Measurements from ENCODE around the gene CACNA1C. TPM values are rescaled to one million over a fixed set of nuclear protein-coding genes. Genes with fewer than 3 reads are reported as not detected.

The CACNA1C gene
- total RNA-seq, 2 experiments from 2014 or later = 0.04 TPM

- ChIA-PET POLR2A (no interaction called here), CTCF (no interaction called here)
Observed at GRCh38 chr12:2628401-2628800, 575.6 kb downstream of the CACNA1C start.

GRCh38 chr12:2629051-2629450 lies 576.3 kb downstream of the CACNA1C start:
- ChIA-PET POLR2A (no interaction called here), CTCF (no interaction called here)

- ChIA-PET CTCF (no interaction called here), POLR2A (no interaction called here)
Observed at GRCh38 chr12:2631653-2632350, 579.0 kb downstream of the CACNA1C start.

- ChIA-PET CTCF (no interaction called here), POLR2A (no interaction called here)
Observed at GRCh38 chr12:2633176-2633824, 580.5 kb downstream of the CACNA1C start.

GRCh38 chr12:2633825-2634200 lies 581.0 kb downstream of the CACNA1C start:
- ChIA-PET CTCF (no interaction called here), POLR2A (no interaction called here)

GRCh38 chr12:2634471-2634870 lies 581.7 kb downstream of the CACNA1C start:
- POLR2A ChIA-PET = no interaction called here
- CTCF ChIA-PET = no interaction called here

- CTCF ChIA-PET = no interaction called here
- POLR2A ChIA-PET = no interaction called here
Observed at GRCh38 chr12:2636741-2637340, 584.1 kb downstream of the CACNA1C start.

GRCh38 chr12:2637371-2637770 lies 584.6 kb downstream of the CACNA1C start:
- POLR2A ChIA-PET = no interaction called here
- CTCF ChIA-PET = no interaction called here

GRCh38 chr12:2638273-2639019 lies 585.7 kb downstream of the CACNA1C start:
- ChIA-PET CTCF (no interaction called here), POLR2A (no interaction called here)

GRCh38 chr12:2639020-2639298 lies 586.2 kb downstream of the CACNA1C start:
- ChIA-PET CTCF (no interaction called here), POLR2A (no interaction called here)

- CTCF ChIA-PET = interaction anchor here (0.5 kb wide), 1 partner anchor 146 kb away, joined by 3 read pairs; no protein-coding TSS in a partner anchor
- POLR2A ChIA-PET = no interaction called here
Observed at GRCh38 chr12:2640281-2640680, 587.5 kb downstream of the CACNA1C start.

- CTCF ChIA-PET = no interaction called here
- POLR2A ChIA-PET = no interaction called here
Observed at GRCh38 chr12:2640709-2641108, 587.9 kb downstream of the CACNA1C start.

- POLR2A ChIA-PET = no interaction called here
- CTCF ChIA-PET = no interaction called here
Observed at GRCh38 chr12:2641207-2641606, 588.4 kb downstream of the CACNA1C start.

GRCh38 chr12:2641761-2642160 lies 589.0 kb downstream of the CACNA1C start:
- ChIA-PET POLR2A (no interaction called here), CTCF (no interaction called here)

GRCh38 chr12:2642176-2642892 lies 589.5 kb downstream of the CACNA1C start:
- ChIA-PET CTCF (no interaction called here), POLR2A (no interaction called here)

- ChIA-PET CTCF (no interaction called here), POLR2A (no interaction called here)
Observed at GRCh38 chr12:2642896-2643425, 590.2 kb downstream of the CACNA1C start.

- CTCF ChIA-PET = no interaction called here
- POLR2A ChIA-PET = no interaction called here
Observed at GRCh38 chr12:2643576-2644135, 590.9 kb downstream of the CACNA1C start.

- POLR2A ChIA-PET = no interaction called here
- CTCF ChIA-PET = no interaction called here
Observed at GRCh38 chr12:2644683-2645405, 592.1 kb downstream of the CACNA1C start.

- ChIA-PET CTCF (no interaction called here), POLR2A (no interaction called here)
Observed at GRCh38 chr12:2645460-2645859, 592.7 kb downstream of the CACNA1C start.
